H1 (cell line): ENCODE results near the gene BBC3. TPM values are rescaled to one million over a fixed set of nuclear protein-coding genes. Genes with fewer than 3 reads are reported as not detected.

ENCODE experiments used
- BACH1 ChIP-seq: IDR thresholded peaks from 2 replicates; pipeline ENCODE4 v1.6.1; 2012; ENCODE audit warnings: low read length, improper control_type of control experiment
- CEBPB ChIP-seq: IDR thresholded peaks from 2 replicates; pipeline ENCODE4 v1.6.1; 2012; ENCODE audit warnings: low read depth, low read length
- CTBP2 ChIP-seq: IDR thresholded peaks from 2 replicates; pipeline ENCODE4 v1.7.0; 2011; ENCODE audit warnings: borderline replicate concordance, mild to moderate bottlenecking, moderate library complexity, mixed read lengths, low read length; ENCODE audit not compliant: insufficient read depth, insufficient read length
- JUN ChIP-seq: IDR thresholded peaks from 2 replicates; pipeline ENCODE4 v1.6.1; 2011; ENCODE audit warnings: low read depth, mild to moderate bottlenecking, improper control_type of control experiment, low read length
- POLR2AphosphoS5 ChIP-seq: IDR thresholded peaks from 2 replicates; pipeline ENCODE4 v1.6.1; 2011; ENCODE audit warnings: low read depth, low read length
- RFX5 ChIP-seq: IDR thresholded peaks from 2 replicates; pipeline ENCODE4 v1.6.1; 2011; ENCODE audit warnings: low read depth, low read length, improper control_type of control experiment, borderline replicate concordance
- SP1 ChIP-seq: IDR thresholded peaks from 2 replicates; pipeline ENCODE4 v1.6.1; 2011; ENCODE audit warnings: low read depth, low read length
- TAF1 ChIP-seq: IDR thresholded peaks from 2 replicates; pipeline ENCODE4 v1.6.1; 2011; ENCODE audit warnings: mild to moderate bottlenecking, low read depth, low read length
- TEAD4 ChIP-seq: IDR thresholded peaks from 2 replicates; pipeline ENCODE4 v1.6.1; 2012; ENCODE audit warnings: low read depth, low read length, inconsistent platforms, mixed read lengths
- YY1 ChIP-seq: IDR thresholded peaks from 2 replicates; pipeline ENCODE4 v1.6.1; 2011; ENCODE audit warnings: low read depth, mild to moderate bottlenecking, low read length
- polyA plus RNA-seq, 7 experiments: library from polyadenylated mRNA; depleted of rRNA in 3 of 7; stranded (reverse) in 5 of 7; unstranded in 2 of 7; fragments of >200 nt in 5 of 7; fragments of 200-250 nt in 2 of 7; gene quantifications; 1 replicate in 5 of 7; 2 replicates in 1 of 7; 4 replicates in 1 of 7; pipeline versions ENCODE4 v1.2.1 to v1.2.3, GENCODE V29; 2011 to 2013; ENCODE audit warnings: missing spikeins in 2 of 7, mixed read lengths in 2 of 7
- total RNA-seq: library from RNA; stranded (reverse); fragmentation: NEBNext Ultra II Directional; extraction: Animal tissue kit (Norgen Biotek cat#: 25700); gene quantifications from 2 replicates; pipeline ENCODE4 v1.2.1, GENCODE V29; 2021
- TF ChIP-seq, protein P1 (sequence below): fragments of 300-600 bp; sonication (generic); IDR thresholded peaks from 2 replicates; pipeline ENCODE4 v1.7.1; 2012; ENCODE audit warnings: low read length, moderate library complexity, mild to moderate bottlenecking, inconsistent platforms; ENCODE audit not compliant: insufficient replicate concordance

BBC3 gene
- total and polyA plus RNA-seq, 2 of the 8 experiments (the other 6 are each of a cell fraction or from before 2014, with no cell fraction given) = 13.2 to 21.6 TPM

DNA sequence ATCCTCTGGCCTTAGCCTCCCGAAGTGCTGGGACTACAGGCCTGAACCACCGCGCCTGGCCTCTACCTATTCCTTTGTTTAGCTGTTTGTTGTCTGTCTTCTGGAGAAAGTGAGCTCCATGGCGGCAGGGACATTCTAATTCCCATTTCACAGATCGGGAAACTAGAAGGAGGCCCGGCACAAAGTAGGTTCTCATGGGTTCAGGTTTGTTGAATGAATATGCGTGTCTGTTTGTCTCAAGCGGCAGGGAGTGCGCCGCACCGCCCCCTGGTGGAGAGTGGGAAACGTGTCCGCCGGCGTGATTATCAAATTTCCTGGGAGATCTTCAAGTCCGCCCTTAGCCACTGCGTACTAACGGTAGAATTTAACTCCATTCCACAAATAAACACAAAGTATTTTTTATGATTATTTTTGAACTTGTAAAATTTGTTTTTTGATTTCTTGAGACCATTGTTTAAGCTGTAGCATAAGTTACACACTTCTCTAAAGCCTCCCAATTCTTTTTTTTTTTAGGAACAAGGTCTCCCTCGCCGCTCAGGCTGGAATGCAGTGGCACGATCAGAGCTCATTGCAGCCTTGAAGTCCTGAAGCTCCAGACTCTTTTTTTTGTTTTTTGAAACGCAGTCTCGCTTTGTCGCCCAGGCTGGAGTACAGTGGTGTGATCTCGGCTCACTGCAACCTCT is 16.4 kb upstream of the BBC3 start (continued):
- TF ChIP-seq, protein P1, sequence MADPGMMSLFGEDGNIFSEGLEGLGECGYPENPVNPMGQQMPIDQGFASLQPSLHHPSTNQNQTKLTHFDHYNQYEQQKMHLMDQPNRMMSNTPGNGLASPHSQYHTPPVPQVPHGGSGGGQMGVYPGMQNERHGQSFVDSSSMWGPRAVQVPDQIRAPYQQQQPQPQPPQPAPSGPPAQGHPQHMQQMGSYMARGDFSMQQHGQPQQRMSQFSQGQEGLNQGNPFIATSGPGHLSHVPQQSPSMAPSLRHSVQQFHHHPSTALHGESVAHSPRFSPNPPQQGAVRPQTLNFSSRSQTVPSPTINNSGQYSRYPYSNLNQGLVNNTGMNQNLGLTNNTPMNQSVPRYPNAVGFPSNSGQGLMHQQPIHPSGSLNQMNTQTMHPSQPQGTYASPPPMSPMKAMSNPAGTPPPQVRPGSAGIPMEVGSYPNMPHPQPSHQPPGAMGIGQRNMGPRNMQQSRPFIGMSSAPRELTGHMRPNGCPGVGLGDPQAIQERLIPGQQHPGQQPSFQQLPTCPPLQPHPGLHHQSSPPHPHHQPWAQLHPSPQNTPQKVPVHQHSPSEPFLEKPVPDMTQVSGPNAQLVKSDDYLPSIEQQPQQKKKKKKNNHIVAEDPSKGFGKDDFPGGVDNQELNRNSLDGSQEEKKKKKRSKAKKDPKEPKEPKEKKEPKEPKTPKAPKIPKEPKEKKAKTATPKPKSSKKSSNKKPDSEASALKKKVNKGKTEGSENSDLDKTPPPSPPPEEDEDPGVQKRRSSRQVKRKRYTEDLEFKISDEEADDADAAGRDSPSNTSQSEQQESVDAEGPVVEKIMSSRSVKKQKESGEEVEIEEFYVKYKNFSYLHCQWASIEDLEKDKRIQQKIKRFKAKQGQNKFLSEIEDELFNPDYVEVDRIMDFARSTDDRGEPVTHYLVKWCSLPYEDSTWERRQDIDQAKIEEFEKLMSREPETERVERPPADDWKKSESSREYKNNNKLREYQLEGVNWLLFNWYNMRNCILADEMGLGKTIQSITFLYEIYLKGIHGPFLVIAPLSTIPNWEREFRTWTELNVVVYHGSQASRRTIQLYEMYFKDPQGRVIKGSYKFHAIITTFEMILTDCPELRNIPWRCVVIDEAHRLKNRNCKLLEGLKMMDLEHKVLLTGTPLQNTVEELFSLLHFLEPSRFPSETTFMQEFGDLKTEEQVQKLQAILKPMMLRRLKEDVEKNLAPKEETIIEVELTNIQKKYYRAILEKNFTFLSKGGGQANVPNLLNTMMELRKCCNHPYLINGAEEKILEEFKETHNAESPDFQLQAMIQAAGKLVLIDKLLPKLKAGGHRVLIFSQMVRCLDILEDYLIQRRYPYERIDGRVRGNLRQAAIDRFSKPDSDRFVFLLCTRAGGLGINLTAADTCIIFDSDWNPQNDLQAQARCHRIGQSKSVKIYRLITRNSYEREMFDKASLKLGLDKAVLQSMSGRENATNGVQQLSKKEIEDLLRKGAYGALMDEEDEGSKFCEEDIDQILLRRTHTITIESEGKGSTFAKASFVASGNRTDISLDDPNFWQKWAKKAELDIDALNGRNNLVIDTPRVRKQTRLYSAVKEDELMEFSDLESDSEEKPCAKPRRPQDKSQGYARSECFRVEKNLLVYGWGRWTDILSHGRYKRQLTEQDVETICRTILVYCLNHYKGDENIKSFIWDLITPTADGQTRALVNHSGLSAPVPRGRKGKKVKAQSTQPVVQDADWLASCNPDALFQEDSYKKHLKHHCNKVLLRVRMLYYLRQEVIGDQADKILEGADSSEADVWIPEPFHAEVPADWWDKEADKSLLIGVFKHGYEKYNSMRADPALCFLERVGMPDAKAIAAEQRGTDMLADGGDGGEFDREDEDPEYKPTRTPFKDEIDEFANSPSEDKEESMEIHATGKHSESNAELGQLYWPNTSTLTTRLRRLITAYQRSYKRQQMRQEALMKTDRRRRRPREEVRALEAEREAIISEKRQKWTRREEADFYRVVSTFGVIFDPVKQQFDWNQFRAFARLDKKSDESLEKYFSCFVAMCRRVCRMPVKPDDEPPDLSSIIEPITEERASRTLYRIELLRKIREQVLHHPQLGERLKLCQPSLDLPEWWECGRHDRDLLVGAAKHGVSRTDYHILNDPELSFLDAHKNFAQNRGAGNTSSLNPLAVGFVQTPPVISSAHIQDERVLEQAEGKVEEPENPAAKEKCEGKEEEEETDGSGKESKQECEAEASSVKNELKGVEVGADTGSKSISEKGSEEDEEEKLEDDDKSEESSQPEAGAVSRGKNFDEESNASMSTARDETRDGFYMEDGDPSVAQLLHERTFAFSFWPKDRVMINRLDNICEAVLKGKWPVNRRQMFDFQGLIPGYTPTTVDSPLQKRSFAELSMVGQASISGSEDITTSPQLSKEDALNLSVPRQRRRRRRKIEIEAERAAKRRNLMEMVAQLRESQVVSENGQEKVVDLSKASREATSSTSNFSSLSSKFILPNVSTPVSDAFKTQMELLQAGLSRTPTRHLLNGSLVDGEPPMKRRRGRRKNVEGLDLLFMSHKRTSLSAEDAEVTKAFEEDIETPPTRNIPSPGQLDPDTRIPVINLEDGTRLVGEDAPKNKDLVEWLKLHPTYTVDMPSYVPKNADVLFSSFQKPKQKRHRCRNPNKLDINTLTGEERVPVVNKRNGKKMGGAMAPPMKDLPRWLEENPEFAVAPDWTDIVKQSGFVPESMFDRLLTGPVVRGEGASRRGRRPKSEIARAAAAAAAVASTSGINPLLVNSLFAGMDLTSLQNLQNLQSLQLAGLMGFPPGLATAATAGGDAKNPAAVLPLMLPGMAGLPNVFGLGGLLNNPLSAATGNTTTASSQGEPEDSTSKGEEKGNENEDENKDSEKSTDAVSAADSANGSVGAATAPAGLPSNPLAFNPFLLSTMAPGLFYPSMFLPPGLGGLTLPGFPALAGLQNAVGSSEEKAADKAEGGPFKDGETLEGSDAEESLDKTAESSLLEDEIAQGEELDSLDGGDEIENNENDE = no peak
- no peak for TF ChIP-seq RFX5
- TF ChIP-seq JUN = no peak
- no peak for TF ChIP-seq YY1
- TF ChIP-seq TEAD4 = no peak
- no peak for TF ChIP-seq SP1
- TF ChIP-seq CTBP2 = no peak
- TF ChIP-seq POLR2AphosphoS5 = no peak
- no peak for TF ChIP-seq TAF1
- no peak for TF ChIP-seq BACH1
- TF ChIP-seq CEBPB = no peak
